ENCODE data around the gene BLOC1S4. TPM values are rescaled to one million over a fixed set of nuclear protein-coding genes. Genes with fewer than 3 reads are reported as not detected.
A peak's percentile ranks its signal among the peaks of the same experiment; 100 is the strongest.

The BLOC1S4 gene
- total RNA-seq, 6 donors from 2014 or later, result 11.5 to 26.8 (median 15.3) TPM

- DNase-seq (peak in 1 of 2 donors; percentile 52), ATAC-seq (ENCODE audit: low FRiP score in 2 of 2) (no peak)
- Histone ChIP-seq H3K4me3 (no peak overlapping the region), H3K27me3 (no peaks in the 10 kb centered on the region), H3K4me1 (peaks cover 20 to 40% (median 32%) of the 10 kb centered on the region in 4 donors), H3K36me3 (no peaks in the 10 kb centered on the region), H3K27ac (no peak overlapping the region), H3K9me3 (no peaks in the 10 kb centered on the region)
- 83 to 89% methylated on average over 12 to 23 of the region's 23 CpGs for WGBS, 2 donors
- TF ChIP-seq POLR2AphosphoS5 (IDR thresholded peaks at IDR 0.05) (no peak), EP300 (IDR thresholded peaks at IDR 0.05) (no peak), CTCF (IDR thresholded peaks at IDR 0.05) (no peak), POLR2A (IDR thresholded peaks at IDR 0.05) (no peak)
These were observed 34.6 kb downstream of the BLOC1S4 start for GRCh38 chr4:6750286-6751221.

GRCh38 chr4:6751611-6752485 lies 35.9 kb downstream of the BLOC1S4 start:
- ATAC-seq (ENCODE audit: low FRiP score in 2 of 2), result no peak
- 69 to 71% methylated on average over 18 of the region's 18 CpGs for WGBS, 2 donors
- TF ChIP-seq CTCF (IDR thresholded peaks at IDR 0.05) (no peak), EP300 (IDR thresholded peaks at IDR 0.05) (no peak), POLR2AphosphoS5 (IDR thresholded peaks at IDR 0.05) (no peak), POLR2A (IDR thresholded peaks at IDR 0.05) (no peak)
- DNase-seq, result no peak
- H3K4me3 ChIP-seq, result peak overlapping the region in 1 of 4 donors; percentile 8
- no peaks in the 10 kb centered on the region for H3K9me3 ChIP-seq
- no peaks in the 10 kb centered on the region for H3K36me3 ChIP-seq
- peaks cover 20 to 35% (median 26%) of the 10 kb centered on the region in 4 donors for H3K4me1 ChIP-seq
- H3K27me3 ChIP-seq, result no peaks in the 10 kb centered on the region
- peak overlapping the region in 1 of 4 donors; percentile 28 for H3K27ac ChIP-seq

DNA sequence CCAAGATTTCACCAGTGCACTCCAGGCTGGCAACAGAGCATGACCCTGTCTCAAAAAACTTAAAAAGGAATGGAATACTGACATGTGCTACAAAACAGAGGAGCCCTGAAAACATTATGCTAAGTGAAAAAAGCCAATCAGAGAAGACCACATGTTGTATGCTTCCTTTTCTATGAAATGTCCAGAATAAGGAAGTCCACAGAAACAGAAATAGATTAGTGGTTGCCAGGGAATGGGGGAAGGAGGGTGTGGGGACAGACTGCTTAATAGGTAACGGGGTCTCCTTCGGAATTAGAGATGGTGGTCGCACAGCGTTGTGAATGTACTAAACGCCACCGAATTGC lies 36.5 kb downstream of the BLOC1S4 start:
- Histone ChIP-seq H3K27me3 (no peaks in the 10 kb centered on the region), H3K4me3 (no peak overlapping the region), H3K4me1 (peaks cover 19 to 32% (median 24%) of the 10 kb centered on the region in 4 donors), H3K27ac (no peak overlapping the region), H3K36me3 (no peaks in the 10 kb centered on the region), H3K9me3 (no peaks in the 10 kb centered on the region)
- TF ChIP-seq EP300 (IDR thresholded peaks at IDR 0.05) (no peak), POLR2A (IDR thresholded peaks at IDR 0.05) (no peak), CTCF (IDR thresholded peaks at IDR 0.05) (no peak), POLR2AphosphoS5 (IDR thresholded peaks at IDR 0.05) (no peak)
- WGBS, 2 donors, result 73 to 87% methylated on average over 6 of the region's 6 CpGs
- DNase-seq, result no peak
- peak in 1 of 2 donors; percentile 30 for ATAC-seq (ENCODE audit: low FRiP score in 2 of 2)

DNA sequence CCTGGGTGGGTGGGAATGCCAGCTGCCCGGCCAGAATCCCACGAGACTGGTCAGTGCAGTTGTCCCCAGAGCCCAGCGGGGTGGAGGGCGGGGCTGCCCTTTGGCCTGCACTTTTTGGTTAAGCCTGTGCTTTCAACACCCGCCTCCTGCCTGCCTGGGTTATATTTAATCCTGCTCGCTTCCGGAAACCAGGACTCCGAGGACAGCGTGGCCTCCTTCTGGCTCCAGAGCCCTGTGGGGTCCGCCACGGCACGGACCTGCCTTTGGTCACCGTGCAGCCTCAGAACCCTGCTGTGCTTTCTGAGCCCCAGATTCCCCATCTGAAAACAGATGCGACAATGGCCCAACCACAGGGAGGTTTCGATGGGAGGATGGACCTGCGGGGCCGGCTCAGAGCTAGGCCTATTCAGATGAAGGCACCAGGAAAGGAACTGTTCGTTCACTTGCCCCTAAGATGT lies 37.2 kb downstream of the BLOC1S4 start:
- peak in 1 of 2 donors; percentile 9 for ATAC-seq (ENCODE audit: low FRiP score in 2 of 2)
- WGBS, 2 donors, result 84 to 86% methylated on average over 17 to 18 of the region's 18 CpGs
- Histone ChIP-seq H3K4me3 (no peak overlapping the region), H3K9me3 (no peaks in the 10 kb centered on the region), H3K4me1 (peaks cover 13 to 25% (median 19%) of the 10 kb centered on the region in 4 donors), H3K27me3 (no peaks in the 10 kb centered on the region), H3K36me3 (no peaks in the 10 kb centered on the region), H3K27ac (peak overlapping the region in 1 of 4 donors; percentile 39)
- DNase-seq, result peak in 1 of 2 donors; percentile 86
- TF ChIP-seq POLR2A (IDR thresholded peaks at IDR 0.05) (no peak), CTCF (IDR thresholded peaks at IDR 0.05) (no peak), EP300 (IDR thresholded peaks at IDR 0.05) (no peak), POLR2AphosphoS5 (IDR thresholded peaks at IDR 0.05) (no peak)

Data from upper lobe of left lung (tissue), 6 donors.